Caco-2 (cell line): ENCODE measurements around the gene ATM. TPM values are rescaled to one million over a fixed set of nuclear protein-coding genes. Genes with fewer than 3 reads are reported as not detected.

ENCODE experiments used
- BruUV-seq: library from RNA; stranded (reverse); fragments of 400-500 nt; replicated peaks from 2 replicates; lab custom pipeline; 2021; lab: Mats Ljungman, UMichigan
- CTCF ChIA-PET: fragments of 300-600 bp; sonication (Branson Sonifier 250); formaldehyde crosslinking; loops from one replicate; lab custom pipeline; 2022; ENCODE audit warnings: antibody characterized with exemption; lab: Charles Lee
- POLR2A ChIA-PET: fragments of 300-600 bp; sonication (Branson Sonifier 250); formaldehyde crosslinking; loops from one replicate; lab custom pipeline; 2022; ENCODE audit warnings: antibody characterized with exemption; lab: Charles Lee
- DNase-seq, 2 experiments: peaks; one replicate each; pipeline versions ENCODE4 v3.0.0 to v3.0.0-alpha.2; 2020 to 2022
- H3K27me3 ChIP-seq: replicated peaks from 2 replicates; pipeline ENCODE4 v1.6.0; 2011; ENCODE audit warnings: low read length; ENCODE audit not compliant: control insufficient read depth, insufficient read depth
- H3K36me3 ChIP-seq: 2 replicates; pipeline ENCODE4 v1.5.1; 2011; ENCODE audit warnings: low read length; ENCODE audit not compliant: control insufficient read depth, insufficient read depth
- H3K4me1 ChIP-seq: fragments of 250-450 bp; sonication (Bioruptor Pico); 2 replicates; pipeline ENCODE4 v1.5.1; 2020; ENCODE audit warnings: mild to moderate bottlenecking
- H3K4me3 ChIP-seq: 2 replicates; pipeline ENCODE4 v1.5.1; 2011; ENCODE audit warnings: low read depth, mild to moderate bottlenecking, control low read depth, low read length
- H3K9me3 ChIP-seq: fragments of 250-450 bp; sonication (Bioruptor Pico); 2 replicates; pipeline ENCODE4 v1.5.1; 2020; ENCODE audit warnings: mild to moderate bottlenecking, moderate library complexity
- H3K27ac Mint-ChIP-seq: one replicate; pipeline ENCODE4 v1.8.0; 2022; ENCODE audit warnings: mixed read lengths; ENCODE audit not compliant: unreplicated experiment
- H3K27me3 Mint-ChIP-seq: one replicate; pipeline ENCODE4 v1.8.0; 2022; ENCODE audit warnings: mixed read lengths; ENCODE audit not compliant: insufficient read depth, unreplicated experiment
- H3K36me3 Mint-ChIP-seq: one replicate; pipeline ENCODE4 v1.8.0; 2022; ENCODE audit warnings: mild to moderate bottlenecking, mixed read lengths; ENCODE audit not compliant: insufficient read depth, unreplicated experiment
- H3K4me1 Mint-ChIP-seq: one replicate; pipeline ENCODE4 v1.8.0; 2022; ENCODE audit warnings: low read depth, mixed read lengths; ENCODE audit not compliant: unreplicated experiment
- H3K4me3 Mint-ChIP-seq: one replicate; pipeline ENCODE4 v1.8.0; 2022; ENCODE audit warnings: mild to moderate bottlenecking, moderate library complexity, mixed read lengths; ENCODE audit not compliant: unreplicated experiment
- H3K9me3 Mint-ChIP-seq: one replicate; pipeline ENCODE4 v1.8.0; 2022; ENCODE audit warnings: mixed read lengths; ENCODE audit not compliant: unreplicated experiment
- intact Hi-C: fragments of 100-400 bp; cut with micrococcal nuclease; formaldehyde crosslinking; loops from one replicate; pipeline ENCODE4 v1.10.0; 2022; ENCODE audit not compliant: unreplicated experiment
- total RNA-seq: library from RNA; stranded (reverse); gene quantifications from 2 replicates; pipeline ENCODE4 v1.2.3, GENCODE V29; 2022
- TF ChIP-seq, protein P1 (sequence below), 2 experiments: fragments of 200-600 bp in 1 of 2; IDR thresholded peaks; 1 replicate in 1 of 2; 2 replicates in 1 of 2; pipeline versions ENCODE4 v1.5.1 to v1.8.0; 2011 to 2022; ENCODE audit warnings: antibody characterized with exemption in 1 of 2, control low read depth in 1 of 2, inconsistent platforms in 1 of 2, low read depth in 1 of 2, low read length in 1 of 2, mild to moderate bottlenecking in 1 of 2, moderate library complexity in 1 of 2; ENCODE audit not compliant: insufficient read depth in 1 of 2, severe bottlenecking in 1 of 2, unreplicated experiment in 1 of 2

The ATM gene
- total RNA-seq, 1 experiment from 2014 or later: 77.1 TPM

DNA sequence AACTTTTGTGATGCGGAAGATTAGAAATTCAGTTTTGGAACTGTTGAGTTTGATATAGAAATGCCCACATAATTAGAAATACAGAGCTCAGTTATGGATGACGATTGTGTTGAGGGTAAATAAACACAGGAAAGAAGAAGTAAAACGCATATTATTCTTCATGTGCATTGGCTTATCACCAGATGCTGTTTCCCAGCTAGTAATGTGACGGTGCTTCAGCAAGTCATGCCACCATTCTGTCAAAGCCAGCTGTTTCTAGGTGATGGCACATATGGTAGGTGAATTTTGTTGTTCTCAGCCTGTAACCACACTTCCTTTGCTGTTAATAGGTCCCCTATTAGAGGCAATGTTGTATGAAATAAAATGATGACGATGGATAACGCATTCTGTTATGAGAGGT is 175.6 kb downstream of the ATM start:
- no peak for DNase-seq

DNA sequence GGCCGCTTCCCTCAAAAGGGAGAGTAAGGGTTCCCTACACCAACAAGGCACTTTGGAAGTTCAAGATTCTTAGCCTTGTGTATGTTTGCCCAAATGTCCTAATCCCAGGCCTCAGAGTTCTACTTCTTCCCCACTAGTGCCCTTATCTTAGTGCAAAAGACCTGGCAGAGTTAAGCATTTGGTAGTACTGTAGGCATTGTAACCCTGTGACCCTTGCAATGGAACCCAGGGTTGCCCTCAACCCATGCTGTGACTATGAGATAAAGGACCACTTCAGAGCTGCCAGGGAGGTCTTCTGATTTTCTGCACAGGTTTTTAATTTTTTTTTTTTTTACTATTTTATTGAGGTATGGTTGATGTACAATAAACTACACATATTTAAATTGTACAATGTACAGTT is 179.4 kb downstream of the ATM start:
- Mint-ChIP-seq H3K27ac (no peak overlapping the region), H3K27me3 (no peaks in the 10 kb centered on the region), H3K4me3 (no peak overlapping the region), H3K9me3 (no peaks in the 10 kb centered on the region), H3K36me3 (no peaks in the 10 kb centered on the region), H3K4me1 (peaks cover 9% of the 10 kb centered on the region)
- ChIA-PET POLR2A (no interaction called here), CTCF (no interaction called here)
- H3K9me3 ChIP-seq: no peaks in the 10 kb centered on the region
- BruUV-seq: no TSS peak
- H3K27me3 ChIP-seq: no peaks in the 10 kb centered on the region
- no peaks in the 10 kb centered on the region for H3K36me3 ChIP-seq
- intact Hi-C loops: no loop called here
- TF ChIP-seq, protein P1, sequence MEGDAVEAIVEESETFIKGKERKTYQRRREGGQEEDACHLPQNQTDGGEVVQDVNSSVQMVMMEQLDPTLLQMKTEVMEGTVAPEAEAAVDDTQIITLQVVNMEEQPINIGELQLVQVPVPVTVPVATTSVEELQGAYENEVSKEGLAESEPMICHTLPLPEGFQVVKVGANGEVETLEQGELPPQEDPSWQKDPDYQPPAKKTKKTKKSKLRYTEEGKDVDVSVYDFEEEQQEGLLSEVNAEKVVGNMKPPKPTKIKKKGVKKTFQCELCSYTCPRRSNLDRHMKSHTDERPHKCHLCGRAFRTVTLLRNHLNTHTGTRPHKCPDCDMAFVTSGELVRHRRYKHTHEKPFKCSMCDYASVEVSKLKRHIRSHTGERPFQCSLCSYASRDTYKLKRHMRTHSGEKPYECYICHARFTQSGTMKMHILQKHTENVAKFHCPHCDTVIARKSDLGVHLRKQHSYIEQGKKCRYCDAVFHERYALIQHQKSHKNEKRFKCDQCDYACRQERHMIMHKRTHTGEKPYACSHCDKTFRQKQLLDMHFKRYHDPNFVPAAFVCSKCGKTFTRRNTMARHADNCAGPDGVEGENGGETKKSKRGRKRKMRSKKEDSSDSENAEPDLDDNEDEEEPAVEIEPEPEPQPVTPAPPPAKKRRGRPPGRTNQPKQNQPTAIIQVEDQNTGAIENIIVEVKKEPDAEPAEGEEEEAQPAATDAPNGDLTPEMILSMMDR (IDR thresholded peaks at IDR 0.05; ENCODE audit: insufficient read depth in 1 of 2, low read depth in 1 of 2, low read length in 1 of 2, severe bottlenecking in 1 of 2, unreplicated experiment in 1 of 2): no peak
- no peak for DNase-seq
- H3K4me3 ChIP-seq: no peak overlapping the region
- peaks cover 9% of the 10 kb centered on the region; the same call in 1 of the 2 replicates for H3K4me1 ChIP-seq

More for the DNA sequence above, 175.6 kb downstream of the ATM start:
- Mint-ChIP-seq H3K27ac (no peak overlapping the region), H3K4me3 (no peak overlapping the region), H3K9me3 (no peaks in the 10 kb centered on the region), H3K4me1 (peaks cover 9% of the 10 kb centered on the region), H3K36me3 (no peaks in the 10 kb centered on the region), H3K27me3 (no peaks in the 10 kb centered on the region)
- H3K36me3 ChIP-seq: no peaks in the 10 kb centered on the region
- BruUV-seq: no TSS peak
- POLR2A ChIA-PET: no interaction called here
- TF ChIP-seq, protein P1 (IDR thresholded peaks at IDR 0.05; ENCODE audit: insufficient read depth in 1 of 2, low read depth in 1 of 2, low read length in 1 of 2, severe bottlenecking in 1 of 2, unreplicated experiment in 1 of 2): no peak
- no peak overlapping the region for H3K4me3 ChIP-seq
- no peaks in the 10 kb centered on the region for H3K9me3 ChIP-seq
- CTCF ChIA-PET: no interaction called here
- intact Hi-C loops: no loop called here
- no peaks in the 10 kb centered on the region for H3K27me3 ChIP-seq
- peaks cover 9% of the 10 kb centered on the region; the same call in 1 of the 2 replicates for H3K4me1 ChIP-seq

DNA sequence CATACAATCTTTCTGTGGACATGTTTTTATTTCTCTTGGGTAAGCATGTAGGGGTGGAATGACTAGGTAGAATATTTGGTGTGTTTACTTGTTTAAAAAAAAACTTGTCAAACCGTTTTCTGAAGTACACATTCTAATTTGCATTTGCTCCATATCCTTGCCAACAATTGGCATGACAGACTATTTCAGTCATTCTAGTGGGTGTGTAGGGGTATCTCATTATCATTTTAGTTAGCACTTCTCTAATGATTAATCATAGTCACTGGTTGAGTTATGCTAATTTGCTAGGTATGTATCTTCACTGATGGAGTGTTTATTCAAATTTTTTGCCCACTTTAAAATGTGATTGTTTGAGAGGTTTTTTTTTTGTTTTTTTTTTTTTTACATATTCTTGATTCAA is 180.2 kb downstream of the ATM start:
- no peak for DNase-seq
- TF ChIP-seq, protein P1 (IDR thresholded peaks at IDR 0.05; ENCODE audit: insufficient read depth in 1 of 2, low read depth in 1 of 2, low read length in 1 of 2, severe bottlenecking in 1 of 2, unreplicated experiment in 1 of 2): no peak
- intact Hi-C loops: no loop called here
- H3K9me3 ChIP-seq: no peaks in the 10 kb centered on the region
- no TSS peak for BruUV-seq
- H3K4me3 ChIP-seq: no peak overlapping the region
- Mint-ChIP-seq H3K4me3 (no peak overlapping the region), H3K27me3 (no peaks in the 10 kb centered on the region), H3K36me3 (no peaks in the 10 kb centered on the region), H3K4me1 (peaks cover 9% of the 10 kb centered on the region), H3K27ac (no peak overlapping the region), H3K9me3 (no peaks in the 10 kb centered on the region)
- no peaks in the 10 kb centered on the region for H3K36me3 ChIP-seq
- ChIA-PET CTCF (no interaction called here), POLR2A (no interaction called here)
- H3K27me3 ChIP-seq: no peaks in the 10 kb centered on the region
- H3K4me1 ChIP-seq: peaks cover 9% of the 10 kb centered on the region; the same call in 1 of the 2 replicates
